ENCODE results near the gene NDUFB10. TPM values are rescaled to one million over a fixed set of nuclear protein-coding genes. Genes with fewer than 3 reads are reported as not detected.
A peak's percentile ranks its signal among the peaks of the same experiment; 100 is the strongest.

The NDUFB10 gene
- total RNA-seq, 2 donors from 2014 or later, result 39.2 to 86.1 TPM

- Histone ChIP-seq H3K9me3 (no peaks in the 10 kb centered on the region), H3K4me3 (no peak overlapping the region), H3K27me3 (no peaks in the 10 kb centered on the region), H3K4me1 (peaks cover 63% of the 10 kb centered on the region), H3K36me3 (replicated peaks in 1 of 2; ENCODE audit: insufficient read depth in 1 of 2, low read depth in 2 of 2) (peaks cover 0 to 5% of the 10 kb centered on the region in 2 donors), H3K27ac (peak overlapping the region in 3 of 4 donors; percentile 43 to 59 (median 55))
- 17 to 56% methylated on average over 5 of the region's 5 CpGs for WGBS, 2 donors
- ATAC-seq, result no peak
- no peak for TF ChIP-seq CTCF (IDR thresholded peaks at IDR 0.05)
- no peak for TF ChIP-seq POLR2A (IDR thresholded peaks at IDR 0.05)
- intact Hi-C loops (cut with DNase I), result no loop called here
- peak in 3 of 4 donors; percentile 49 to 50 (median 49) for DNase-seq
Observed at GRCh38 chr16:1982013-1982433, 22.7 kb downstream of the NDUFB10 start.

- Histone ChIP-seq H3K36me3 (replicated peaks in 1 of 2; ENCODE audit: insufficient read depth in 1 of 2, low read depth in 2 of 2) (peaks cover 0 to 2% of the 10 kb centered on the region in 2 donors), H3K9me3 (no peaks in the 10 kb centered on the region), H3K4me3 (peak overlapping the region in 1 of 2 donors; percentile 11), H3K27ac (peak overlapping the region in 3 of 4 donors; percentile 78 to 84 (median 80)), H3K27me3 (no peaks in the 10 kb centered on the region), H3K4me1 (peaks cover 62% of the 10 kb centered on the region)
- intact Hi-C loops (cut with DNase I), result no loop called here
- WGBS, 2 donors, result 29 to 38% methylated on average over 16 to 19 of the region's 19 CpGs
- no peak for DNase-seq
- ATAC-seq, result no peak
- TF ChIP-seq CTCF (IDR thresholded peaks at IDR 0.05), result peak in 1 of 7 experiments; percentile 5
- no peak for TF ChIP-seq POLR2A (IDR thresholded peaks at IDR 0.05)
Observed at GRCh38 chr16:1982991-1983543, 23.7 kb downstream of the NDUFB10 start.

- Histone ChIP-seq H3K36me3 (replicated peaks in 1 of 2; ENCODE audit: insufficient read depth in 1 of 2, low read depth in 2 of 2) (peaks cover 0 to 2% of the 10 kb centered on the region in 2 donors), H3K4me3 (peak within 1 kb of the TSS; percentile 77 to 90), H3K27me3 (peaks cover 0 to 3% of the 10 kb centered on the region in 2 donors), H3K4me1 (peaks cover 62% of the 10 kb centered on the region), H3K9me3 (no peaks in the 10 kb centered on the region), H3K27ac (peak within 1 kb of the TSS; percentile 56 to 84 (median 79))
- ATAC-seq (peak; percentile 85), DNase-seq (peak; percentile 91 to 92 (median 92))
- WGBS, 2 donors, result 0% methylated on average over 2 to 109 of the region's 109 CpGs
- TF ChIP-seq CTCF (IDR thresholded peaks at IDR 0.05) (peak in 6 of 7 experiments; percentile 15 to 47 (median 30)), POLR2A (IDR thresholded peaks at IDR 0.05) (peak; percentile 45 to 67 (median 59))
- intact Hi-C loops (cut with DNase I), result no loop called here
Observed at GRCh38 chr16:1983544-1984346, 24.4 kb downstream of the NDUFB10 start, which contains the start of gene GFER. Gene GFER (plus strand): TSS chr16:1984193. CDS start chr16:1984219, 26 bp downstream.

DNA sequence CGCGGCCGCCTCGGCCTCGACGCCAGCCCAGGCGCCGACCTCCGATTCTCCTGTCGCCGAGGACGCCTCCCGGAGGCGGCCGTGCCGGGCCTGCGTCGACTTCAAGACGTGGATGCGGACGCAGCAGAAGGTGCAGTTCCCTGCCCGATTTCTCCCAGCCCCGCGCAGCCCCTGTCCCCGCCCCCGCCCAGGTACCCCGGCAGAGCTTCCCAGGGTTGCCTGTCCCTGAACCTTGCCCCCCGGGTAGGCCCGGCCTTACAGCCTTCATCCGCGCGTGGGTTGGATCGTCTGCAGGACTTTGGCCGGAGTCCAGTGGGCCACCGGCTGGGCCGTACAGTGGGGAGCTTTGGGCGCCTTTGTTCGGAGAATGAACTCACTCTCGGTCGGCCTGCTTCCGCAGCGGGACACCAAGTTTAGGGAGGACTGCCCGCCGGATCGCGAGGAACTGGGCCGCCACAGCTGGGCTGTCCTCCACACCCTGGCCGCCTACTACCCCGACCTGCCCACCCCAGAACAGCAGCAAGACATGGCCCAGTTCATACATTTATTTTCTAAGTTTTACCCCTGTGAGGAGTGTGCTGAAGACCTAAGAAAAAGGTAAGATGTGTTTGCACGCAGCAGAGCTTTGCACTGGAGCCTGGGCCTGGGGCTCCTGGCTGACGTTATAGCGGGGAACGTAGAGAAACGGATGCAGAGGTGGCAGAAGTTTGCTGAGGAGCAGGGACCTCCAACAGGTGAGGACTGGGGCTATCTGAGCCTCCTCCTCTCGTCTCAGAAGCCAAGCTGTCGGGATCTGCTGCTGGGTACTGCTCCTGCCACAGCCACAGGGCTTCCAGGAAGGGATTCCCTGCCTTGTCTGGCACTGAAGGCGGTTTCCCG, 25.2 kb downstream of the NDUFB10 start:
- TF ChIP-seq POLR2A (IDR thresholded peaks at IDR 0.05), result no peak
- TF ChIP-seq CTCF (IDR thresholded peaks at IDR 0.05), result no peak
- ATAC-seq, result peak; percentile 1
- Histone ChIP-seq H3K9me3 (no peaks in the 10 kb centered on the region), H3K27me3 (peaks cover 0 to 9% of the 10 kb centered on the region in 2 donors), H3K4me3 (peak overlapping the region; percentile 77 to 90), H3K4me1 (peaks cover 65% of the 10 kb centered on the region), H3K27ac (peak overlapping the region; percentile 20 to 84 (median 79)), H3K36me3 (replicated peaks in 1 of 2; ENCODE audit: insufficient read depth in 1 of 2, low read depth in 2 of 2) (peaks cover 0 to 2% of the 10 kb centered on the region in 2 donors)
- intact Hi-C loops (cut with DNase I), result no loop called here
- 10 to 21% methylated on average over 12 to 58 of the region's 58 CpGs for WGBS, 2 donors
- DNase-seq, result peak in 1 of 4 donors; percentile 44

Data from body of pancreas (tissue), 4 donors.